ENCODE results near the gene TTYH3.
"Not testable (repeated sequence)": the region's sequence is repeated elsewhere in the genome, so short reads cannot be mapped to it uniquely, and the experiment has no call there.

Gene TTYH3

DNA sequence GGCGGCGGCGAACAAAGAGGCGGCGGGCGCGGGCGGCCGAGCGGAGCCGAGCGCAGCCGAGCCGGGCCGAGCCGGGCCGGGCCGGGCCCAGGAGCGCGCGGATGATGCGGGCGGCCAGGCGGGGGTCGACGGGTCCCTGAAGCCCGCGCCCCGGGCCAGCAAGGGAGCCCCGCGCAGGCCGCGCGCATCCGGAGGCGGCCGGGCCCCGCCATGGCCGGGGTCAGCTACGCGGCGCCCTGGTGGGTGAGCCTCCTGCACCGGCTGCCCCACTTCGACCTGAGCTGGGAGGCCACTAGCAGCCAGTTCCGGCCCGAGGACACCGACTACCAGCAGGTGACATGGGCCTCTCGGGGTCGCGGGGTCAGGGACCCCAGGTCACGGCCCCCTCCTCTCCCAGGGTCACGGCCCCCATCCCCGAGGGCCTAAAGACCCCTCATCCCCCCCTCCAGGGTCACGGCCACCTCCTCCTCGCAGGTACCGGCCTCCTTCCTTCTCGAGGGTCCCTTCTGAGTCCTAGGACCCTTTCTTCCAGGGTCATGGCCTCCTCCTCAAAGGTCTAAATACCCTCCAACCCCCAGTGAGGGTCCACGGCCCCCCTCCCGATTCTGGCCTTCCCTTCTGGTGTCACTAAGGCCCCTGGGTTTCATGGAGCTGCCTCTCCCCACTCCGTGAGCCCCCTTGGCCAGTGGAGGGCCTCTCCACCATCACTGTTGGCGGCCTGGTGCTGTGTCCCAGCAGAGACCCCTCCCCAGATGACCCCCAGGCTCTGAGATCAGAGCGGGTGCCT, at the start of gene TTYH3:
Gene TTYH3, plus strand, starts transcription at position 41 of the 787 bp plus-strand sequence. Its CDS starts 170 bp downstream, at position 211.
- Mint-ChIP-seq H3K4me1 (peaks cover 18% of the 10 kb centered on the region), H3K27me3 (peaks cover 49% of the 10 kb centered on the region), H3K36me3 (no peaks in the 10 kb centered on the region), H3K27ac (peak within 1 kb of the TSS; percentile 79), H3K9me3 (no peaks in the 10 kb centered on the region), H3K4me3 (peak within 1 kb of the TSS; percentile 82)
- DNase-seq: peak; percentile 28
- CTCF ChIA-PET: interaction anchor here (0.7 kb wide), 1 partner anchor 60 kb away, joined by 3 read pairs; no protein-coding TSS in a partner anchor

GRCh38 chr7:2582006-2582735, 49.6 kb upstream of the TTYH3 start:
- DNase-seq: no peak
- peaks cover 4% of the 10 kb centered on the region for H3K36me3 Mint-ChIP-seq
- H3K27me3 Mint-ChIP-seq: no peaks in the 10 kb centered on the region
- CTCF ChIA-PET: no interaction called here
- H3K9me3 Mint-ChIP-seq: no peaks in the 10 kb centered on the region
- no peaks in the 10 kb centered on the region for H3K4me1 Mint-ChIP-seq
- no peak overlapping the region for H3K4me3 Mint-ChIP-seq
- H3K27ac Mint-ChIP-seq: no peak overlapping the region

GRCh38 chr7:2583798-2584580, 47.8 kb upstream of the TTYH3 start:
- Mint-ChIP-seq H3K27ac (no peak overlapping the region), H3K4me3 (no peak overlapping the region), H3K4me1 (no peaks in the 10 kb centered on the region), H3K36me3 (peaks cover under 1% of the 10 kb centered on the region), H3K9me3 (no peaks in the 10 kb centered on the region), H3K27me3 (no peaks in the 10 kb centered on the region)
- no peak for DNase-seq
- CTCF ChIA-PET: interaction anchor here (1.2 kb wide), 1 partner anchor 25 kb away, joined by 3 read pairs; no protein-coding TSS in a partner anchor

- H3K4me1 Mint-ChIP-seq: no peaks in the 10 kb centered on the region
- H3K36me3 Mint-ChIP-seq: peaks cover 2% of the 10 kb centered on the region
- no peak overlapping the region for H3K4me3 Mint-ChIP-seq
- DNase-seq: no peak
- H3K27ac Mint-ChIP-seq: no peak overlapping the region
- CTCF ChIA-PET: interaction anchor here (1.2 kb wide), 1 partner anchor 24 kb away, joined by 3 read pairs; no protein-coding TSS in a partner anchor
- H3K27me3 Mint-ChIP-seq: no peaks in the 10 kb centered on the region
- no peaks in the 10 kb centered on the region for H3K9me3 Mint-ChIP-seq
These were observed 46.3 kb upstream of the TTYH3 start for GRCh38 chr7:2585446-2585845.

GRCh38 chr7:2586326-2587020, 45.3 kb upstream of the TTYH3 start:
- Mint-ChIP-seq H3K9me3 (no peaks in the 10 kb centered on the region), H3K4me1 (no peaks in the 10 kb centered on the region), H3K36me3 (peaks cover 2% of the 10 kb centered on the region), H3K4me3 (no peak overlapping the region), H3K27me3 (no peaks in the 10 kb centered on the region), H3K27ac (no peak overlapping the region)
- CTCF ChIA-PET: no interaction called here
- no peak for DNase-seq

DNA sequence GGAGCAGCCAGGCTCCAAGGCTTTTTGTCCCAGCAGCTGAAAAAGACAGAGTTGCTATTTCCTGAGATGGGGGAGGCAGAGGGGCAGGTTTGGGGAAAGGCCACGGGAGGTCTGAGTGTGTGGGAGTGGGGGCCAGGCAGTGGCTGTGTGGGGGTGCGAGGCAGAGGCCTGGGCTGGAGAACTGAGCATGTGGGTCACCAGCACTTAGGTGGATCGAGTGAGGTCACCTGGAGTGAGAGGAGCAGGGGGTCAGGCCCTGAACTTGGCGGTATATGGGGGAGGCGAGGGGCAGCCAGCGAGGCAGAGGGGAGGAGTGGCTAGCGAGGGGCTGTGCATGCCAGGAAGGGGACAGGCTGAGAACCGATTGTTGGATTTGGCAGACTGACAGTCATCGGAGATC, 44.7 kb upstream of the TTYH3 start:
- peaks cover 2% of the 10 kb centered on the region for H3K36me3 Mint-ChIP-seq
- no peak overlapping the region for H3K27ac Mint-ChIP-seq
- no peaks in the 10 kb centered on the region for H3K9me3 Mint-ChIP-seq
- DNase-seq: no peak
- CTCF ChIA-PET: no interaction called here
- H3K27me3 Mint-ChIP-seq: no peaks in the 10 kb centered on the region
- no peak overlapping the region for H3K4me3 Mint-ChIP-seq
- H3K4me1 Mint-ChIP-seq: no peaks in the 10 kb centered on the region

GRCh38 chr7:2587778-2588177, 44.0 kb upstream of the TTYH3 start:
- CTCF ChIA-PET: no interaction called here
- DNase-seq: no peak
- Mint-ChIP-seq H3K27me3 (no peaks in the 10 kb centered on the region), H3K27ac (no peak overlapping the region), H3K4me1 (no peaks in the 10 kb centered on the region), H3K4me3 (no peak overlapping the region), H3K9me3 (no peaks in the 10 kb centered on the region), H3K36me3 (peaks cover 2% of the 10 kb centered on the region)

DNA sequence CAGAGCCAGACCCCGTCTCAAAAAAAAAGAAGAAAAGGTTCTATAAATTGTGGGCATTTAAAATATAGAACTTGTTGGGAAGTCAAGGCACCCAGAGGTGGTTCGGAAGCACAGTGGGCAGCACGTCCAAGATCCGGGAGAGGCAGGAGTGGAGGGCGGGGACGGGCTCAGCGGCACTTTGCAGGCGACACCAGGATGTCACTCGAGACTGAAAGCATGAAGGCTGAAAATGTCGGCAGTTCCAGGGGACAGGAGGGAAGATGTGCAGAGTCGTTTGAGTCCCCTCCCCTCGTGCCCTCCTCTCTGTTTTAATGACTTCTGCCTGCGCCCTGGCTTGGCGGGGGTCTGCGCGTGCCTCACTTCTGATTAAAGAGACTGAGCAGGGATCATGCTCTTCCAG, 42.4 kb upstream of the TTYH3 start:
- H3K36me3 Mint-ChIP-seq: peaks cover 2% of the 10 kb centered on the region
- DNase-seq: no peak
- H3K4me1 Mint-ChIP-seq: no peaks in the 10 kb centered on the region
- no peak overlapping the region for H3K27ac Mint-ChIP-seq
- H3K4me3 Mint-ChIP-seq: no peak overlapping the region
- CTCF ChIA-PET: no interaction called here
- H3K27me3 Mint-ChIP-seq: no peaks in the 10 kb centered on the region
- no peaks in the 10 kb centered on the region for H3K9me3 Mint-ChIP-seq

- H3K27ac Mint-ChIP-seq, CTCF ChIA-PET, DNase-seq, H3K9me3 Mint-ChIP-seq, H3K4me3 Mint-ChIP-seq, H3K36me3 Mint-ChIP-seq, H3K27me3 Mint-ChIP-seq, H3K4me1 Mint-ChIP-seq: not testable (repeated sequence)
These were observed 41.8 kb upstream of the TTYH3 start for GRCh38 chr7:2589941-2590340.

DNA sequence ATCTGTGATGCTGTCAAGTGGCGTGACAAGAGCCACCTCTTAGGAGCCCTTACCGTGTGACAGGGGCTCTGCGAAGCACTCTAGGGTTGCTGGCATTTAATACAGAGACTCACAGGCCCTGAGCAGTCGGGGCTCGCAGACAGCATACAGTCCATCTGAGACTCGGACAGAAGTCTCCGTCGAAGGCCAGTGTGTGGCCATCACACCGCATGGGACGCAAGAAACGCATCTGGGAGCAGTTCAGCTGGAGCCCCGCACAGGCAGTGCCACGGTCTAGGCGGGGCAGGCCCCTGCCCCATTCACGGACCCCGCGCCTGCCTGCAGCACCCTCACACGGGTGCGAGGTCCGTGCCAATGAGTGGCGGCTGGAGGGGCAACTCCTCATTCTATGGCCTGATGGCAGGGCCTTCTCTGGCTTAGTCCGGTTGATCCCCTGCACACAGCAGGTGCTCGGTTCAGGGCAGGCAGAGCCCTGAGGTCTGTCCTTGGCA, 39.4 kb upstream of the TTYH3 start:
- H3K4me3 Mint-ChIP-seq: no peak overlapping the region
- no peaks in the 10 kb centered on the region for H3K9me3 Mint-ChIP-seq
- H3K27ac Mint-ChIP-seq: no peak overlapping the region
- CTCF ChIA-PET: no interaction called here
- H3K27me3 Mint-ChIP-seq: no peaks in the 10 kb centered on the region
- no peaks in the 10 kb centered on the region for H3K4me1 Mint-ChIP-seq
- peaks cover 4% of the 10 kb centered on the region for H3K36me3 Mint-ChIP-seq
- DNase-seq: no peak

DNA sequence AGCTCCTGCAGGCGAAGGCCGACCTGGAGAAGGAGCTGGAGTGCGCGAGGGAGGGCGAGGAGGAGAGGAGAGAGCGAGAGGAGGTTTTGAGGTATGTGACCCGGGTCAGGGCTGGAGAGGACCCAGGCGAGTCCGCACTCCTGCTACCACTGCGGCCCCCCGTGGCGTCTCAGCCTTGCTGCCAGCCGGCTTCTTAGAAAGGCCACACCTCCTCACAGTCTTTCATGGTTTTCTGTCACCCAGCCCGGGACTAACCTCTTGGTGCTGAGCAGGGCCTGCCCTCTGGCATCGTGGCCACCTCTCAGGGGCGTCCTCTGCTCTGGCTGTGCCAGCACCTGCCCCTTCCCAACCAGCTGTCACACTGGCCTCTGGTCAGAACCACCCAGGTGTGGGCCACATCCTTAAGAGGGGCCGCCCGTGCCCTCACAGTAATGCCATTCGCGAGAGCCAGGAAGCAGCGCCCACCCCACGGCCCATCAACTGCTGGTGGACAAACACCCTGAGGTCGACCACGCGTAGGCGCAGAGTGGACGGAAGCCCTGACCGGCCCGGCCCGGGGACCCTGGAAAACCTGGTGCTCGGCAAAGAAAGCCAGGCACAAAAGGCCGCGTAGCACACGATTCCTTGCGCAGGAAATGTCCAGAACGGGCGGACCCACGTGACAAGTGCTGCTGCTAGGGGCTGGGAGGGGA, 38.6 kb upstream of the TTYH3 start:
- Mint-ChIP-seq H3K27me3 (no peaks in the 10 kb centered on the region), H3K4me3 (no peak overlapping the region), H3K4me1 (no peaks in the 10 kb centered on the region), H3K36me3 (peaks cover 4% of the 10 kb centered on the region), H3K9me3 (no peaks in the 10 kb centered on the region), H3K27ac (no peak overlapping the region)
- no peak for DNase-seq
- CTCF ChIA-PET: no interaction called here

DNA sequence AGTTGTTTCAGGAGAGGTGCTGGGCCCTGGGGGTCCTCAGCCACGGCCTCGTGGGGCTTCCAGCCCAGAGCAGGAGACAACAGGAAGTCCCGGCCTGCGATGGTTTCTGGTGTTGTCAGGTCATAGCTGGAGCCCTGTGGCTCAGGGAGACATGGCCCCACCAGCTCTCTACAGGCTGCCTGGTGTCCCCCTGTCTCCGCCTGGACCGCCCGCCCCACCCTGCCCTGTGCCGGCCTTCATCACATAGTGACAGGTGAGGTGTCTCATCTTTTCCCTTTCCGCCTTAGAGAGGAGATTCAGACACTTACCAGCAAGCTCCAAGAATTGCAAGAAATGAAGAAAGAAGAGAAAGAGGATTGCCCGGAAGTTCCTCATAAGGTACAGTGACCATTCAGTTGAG, 37.2 kb upstream of the TTYH3 start:
- Mint-ChIP-seq H3K36me3 (peaks cover 8% of the 10 kb centered on the region), H3K27ac (no peak overlapping the region)
- CTCF ChIA-PET: no interaction called here

GRCh38 chr7:2595258-2595860, 36.4 kb upstream of the TTYH3 start:
- DNase-seq: no peak
- no peaks in the 10 kb centered on the region for H3K27me3 Mint-ChIP-seq
- H3K9me3 Mint-ChIP-seq: no peaks in the 10 kb centered on the region
- no peak overlapping the region for H3K27ac Mint-ChIP-seq
- H3K36me3 Mint-ChIP-seq: peaks cover 6% of the 10 kb centered on the region
- CTCF ChIA-PET: interaction anchor here (1.8 kb wide), 1 partner anchor 14 kb away, joined by 5 read pairs; no protein-coding TSS in a partner anchor
- H3K4me3 Mint-ChIP-seq: no peak overlapping the region
- no peaks in the 10 kb centered on the region for H3K4me1 Mint-ChIP-seq

More for the DNA sequence above, 37.2 kb upstream of the TTYH3 start:
- DNase-seq: no peak
- Mint-ChIP-seq H3K4me1 (no peaks in the 10 kb centered on the region), H3K9me3 (no peaks in the 10 kb centered on the region), H3K27me3 (no peaks in the 10 kb centered on the region), H3K4me3 (no peak overlapping the region)

Measured in activated naive CD4-positive, alpha-beta T cell treated with anti-CD3 and anti-CD28 coated beads, Interleukin-2, amount 10 ng/mL, durations not matched to agents 7 days and 5 days (primary cell).